GM18520 (cell line): Measurements from ENCODE around the gene GPAM.
"Not testable (repeated sequence)": the region's sequence is repeated elsewhere in the genome, so short reads cannot be mapped to it uniquely, and the experiment has no call there.

Source experiments
- ATAC-seq: cut with Tn5 transposase; IDR thresholded peaks from one replicate; pipeline ENCODE4 v1.9.1; 2021; ENCODE audit not compliant: unreplicated experiment

The GPAM gene, protein sequence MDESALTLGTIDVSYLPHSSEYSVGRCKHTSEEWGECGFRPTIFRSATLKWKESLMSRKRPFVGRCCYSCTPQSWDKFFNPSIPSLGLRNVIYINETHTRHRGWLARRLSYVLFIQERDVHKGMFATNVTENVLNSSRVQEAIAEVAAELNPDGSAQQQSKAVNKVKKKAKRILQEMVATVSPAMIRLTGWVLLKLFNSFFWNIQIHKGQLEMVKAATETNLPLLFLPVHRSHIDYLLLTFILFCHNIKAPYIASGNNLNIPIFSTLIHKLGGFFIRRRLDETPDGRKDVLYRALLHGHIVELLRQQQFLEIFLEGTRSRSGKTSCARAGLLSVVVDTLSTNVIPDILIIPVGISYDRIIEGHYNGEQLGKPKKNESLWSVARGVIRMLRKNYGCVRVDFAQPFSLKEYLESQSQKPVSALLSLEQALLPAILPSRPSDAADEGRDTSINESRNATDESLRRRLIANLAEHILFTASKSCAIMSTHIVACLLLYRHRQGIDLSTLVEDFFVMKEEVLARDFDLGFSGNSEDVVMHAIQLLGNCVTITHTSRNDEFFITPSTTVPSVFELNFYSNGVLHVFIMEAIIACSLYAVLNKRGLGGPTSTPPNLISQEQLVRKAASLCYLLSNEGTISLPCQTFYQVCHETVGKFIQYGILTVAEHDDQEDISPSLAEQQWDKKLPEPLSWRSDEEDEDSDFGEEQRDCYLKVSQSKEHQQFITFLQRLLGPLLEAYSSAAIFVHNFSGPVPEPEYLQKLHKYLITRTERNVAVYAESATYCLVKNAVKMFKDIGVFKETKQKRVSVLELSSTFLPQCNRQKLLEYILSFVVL

DNA sequence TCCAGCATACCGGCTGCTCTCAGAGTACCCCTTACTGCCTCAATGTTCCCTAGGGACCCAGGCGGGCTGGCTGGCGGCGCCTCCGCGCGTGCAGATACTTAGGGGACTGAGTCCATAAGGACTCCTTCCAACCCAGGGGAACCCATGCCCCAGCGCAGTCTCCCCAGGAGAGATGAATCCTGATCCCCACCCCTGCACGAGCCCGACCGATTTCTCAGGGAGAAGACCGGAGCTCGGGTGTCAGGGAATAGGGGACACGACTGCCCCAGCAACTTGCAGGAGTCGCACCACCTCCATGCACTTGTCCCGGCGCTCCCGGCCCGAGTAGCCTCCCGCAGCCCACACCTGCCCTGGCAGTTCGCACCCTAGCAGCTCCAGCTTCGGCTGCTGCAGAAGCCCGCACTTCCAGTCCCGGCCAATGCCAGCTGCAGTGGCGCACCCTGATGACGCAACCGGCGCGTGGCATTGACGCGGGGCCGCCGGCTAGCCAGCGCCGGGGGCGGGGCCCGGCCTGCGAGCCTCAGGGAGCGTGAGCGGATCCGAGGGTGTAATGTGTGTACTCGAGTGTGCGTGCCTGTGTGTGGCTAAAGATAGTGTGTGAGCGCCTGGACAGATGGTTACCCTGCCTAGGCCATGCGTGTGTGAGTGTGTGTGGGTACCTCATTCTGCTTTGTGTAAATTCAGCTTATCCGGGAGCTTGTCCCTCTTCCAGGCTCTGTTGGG is at the start of gene GPAM:
Gene GPAM, minus strand, starts transcription at position 437 of the 723 bp plus-strand sequence. CDS start 1,981 bp downstream, outside the sequence.
- ATAC-seq: peak; percentile 92

- no peak for ATAC-seq
Observed at GRCh38 chr10:112232670-112233069, 49.1 kb upstream of the GPAM start.

- no peak for ATAC-seq
Observed at GRCh38 chr10:112231602-112232400, 48.2 kb upstream of the GPAM start.

- ATAC-seq: no peak
Observed at GRCh38 chr10:112230325-112230988, 46.9 kb upstream of the GPAM start.

GRCh38 chr10:112229901-112230300 is 46.3 kb upstream of the GPAM start:
- no peak for ATAC-seq

DNA sequence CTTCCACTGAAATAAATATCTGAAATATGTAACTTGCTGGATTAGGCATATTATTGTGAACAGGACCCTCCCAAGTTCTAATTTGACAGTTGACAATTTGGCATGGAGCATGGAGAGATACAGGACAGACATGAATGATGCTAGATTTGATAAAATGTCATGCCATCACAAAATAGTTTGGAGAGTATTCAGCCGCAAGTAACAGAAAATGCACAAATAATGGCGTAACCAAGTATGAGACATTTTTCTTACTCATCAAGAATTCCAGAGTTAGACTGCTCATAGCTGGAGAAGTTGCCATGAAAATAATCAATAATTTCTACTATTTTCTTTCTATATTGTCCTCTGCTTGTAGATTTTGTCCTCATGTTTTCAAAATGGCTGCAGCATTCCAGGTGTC is 45.5 kb upstream of the GPAM start:
- no peak for ATAC-seq

DNA sequence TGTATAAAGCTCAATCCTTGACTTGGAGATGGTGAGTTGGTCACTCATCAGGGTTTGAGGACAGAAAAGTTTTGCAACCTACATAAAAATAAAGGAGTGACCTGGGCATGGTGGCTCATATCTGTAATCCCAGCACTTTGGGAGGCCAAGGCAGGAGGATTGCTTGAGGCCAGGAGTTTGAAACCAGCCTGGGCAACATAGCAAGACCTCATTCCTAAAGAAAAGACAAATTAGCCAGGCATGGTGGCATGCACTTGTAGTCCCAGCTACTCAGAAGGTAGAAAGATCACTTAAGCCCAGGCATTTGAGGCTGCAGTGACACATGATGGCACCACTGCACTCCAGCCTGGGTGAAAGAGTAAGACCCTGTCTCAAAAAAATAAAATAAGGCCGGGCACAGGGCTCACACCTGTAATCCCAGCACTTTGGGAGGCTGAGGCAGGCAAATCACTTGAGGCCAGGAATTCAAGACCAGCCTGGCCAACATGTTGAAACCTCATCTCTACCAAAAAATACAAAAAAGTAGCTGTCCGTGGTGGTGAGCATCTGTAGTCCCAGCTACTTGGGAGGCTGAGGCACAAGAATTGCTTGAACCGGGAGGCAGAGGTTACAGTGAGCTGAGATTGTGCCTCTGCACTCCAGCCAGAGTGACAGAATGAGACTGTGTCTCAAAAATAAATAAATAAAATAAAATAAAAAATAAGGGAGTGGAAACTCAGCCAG is 45.0 kb upstream of the GPAM start:
- not testable (repeated sequence) for ATAC-seq

GRCh38 chr10:112227331-112227987 is 43.9 kb upstream of the GPAM start:
- no peak for ATAC-seq

- no peak for ATAC-seq
Observed at GRCh38 chr10:112226439-112227248, 43.1 kb upstream of the GPAM start.

DNA sequence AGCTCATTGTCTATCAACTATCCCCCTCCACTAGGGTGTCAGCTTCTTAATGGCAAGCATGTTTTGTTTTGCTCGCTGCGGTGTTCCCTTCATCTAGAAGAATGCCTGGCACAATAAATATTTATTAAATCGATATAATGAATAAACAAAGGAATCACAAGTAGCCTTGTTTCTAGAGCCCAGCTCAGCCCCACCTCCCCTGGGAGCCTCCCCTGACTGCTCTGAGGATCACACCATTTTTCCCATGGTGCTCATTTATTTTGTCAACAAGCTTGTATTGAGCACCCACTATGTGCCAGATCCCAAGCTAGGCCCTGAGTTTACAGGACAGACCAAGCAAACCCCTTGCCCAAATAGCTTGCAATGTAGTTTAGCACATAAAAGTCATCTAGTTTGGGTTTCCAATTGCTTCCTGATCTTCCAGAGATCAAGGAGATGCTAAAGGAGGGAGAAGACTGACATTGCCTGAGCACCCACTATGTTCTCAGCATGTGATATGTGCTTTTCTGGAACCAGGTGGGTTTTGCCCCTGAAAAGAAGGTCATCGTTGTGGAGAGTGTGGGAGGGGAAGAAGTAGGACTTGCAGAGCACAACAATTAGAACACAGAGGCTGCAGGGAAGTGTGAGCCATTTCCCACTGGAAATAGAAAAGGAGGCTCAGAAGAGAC is 42.3 kb upstream of the GPAM start:
- ATAC-seq: no peak

GRCh38 chr10:112224933-112225529 is 41.5 kb upstream of the GPAM start:
- no peak for ATAC-seq

DNA sequence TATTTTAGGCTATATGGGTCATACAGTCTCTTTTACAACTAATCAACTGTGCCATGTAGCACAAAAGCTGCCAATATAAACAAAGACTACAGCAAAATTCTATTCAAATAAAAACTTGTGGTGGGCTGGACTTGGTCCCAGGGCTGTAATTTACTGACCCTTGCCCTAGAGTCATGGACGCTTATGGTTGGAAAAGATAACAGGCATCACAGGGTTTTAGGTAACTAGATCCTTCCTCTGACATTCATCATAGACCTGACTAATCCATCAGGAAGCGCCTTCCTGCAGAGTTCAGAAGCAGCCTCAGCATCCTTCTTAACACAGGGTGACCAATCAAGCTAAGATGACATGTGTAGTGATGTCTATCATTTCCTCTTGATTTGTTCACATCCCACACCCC is 40.2 kb upstream of the GPAM start:
- no peak for ATAC-seq

GRCh38 chr10:112222799-112223198 is 39.2 kb upstream of the GPAM start:
- ATAC-seq: no peak

DNA sequence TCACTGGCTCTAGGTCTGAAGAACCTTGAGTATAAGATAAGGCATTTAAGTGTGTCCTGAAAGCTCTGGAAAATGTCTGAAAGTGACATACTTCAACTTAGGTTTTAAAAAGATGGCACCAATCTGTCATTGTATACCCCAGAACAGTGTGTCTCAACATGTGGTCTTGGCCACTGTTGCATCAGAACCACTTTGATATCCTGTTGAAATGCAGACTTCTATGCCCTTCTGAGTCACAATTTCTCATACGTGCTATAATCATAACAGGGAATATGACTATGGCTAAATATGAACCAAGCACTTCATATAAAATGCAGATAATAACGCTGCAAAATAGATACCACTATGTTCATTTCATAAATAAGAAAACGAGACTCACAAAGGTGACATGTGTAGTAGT is 38.0 kb upstream of the GPAM start:
- no peak for ATAC-seq

- ATAC-seq: no peak
Observed at GRCh38 chr10:112218960-112219359, 35.4 kb upstream of the GPAM start.

DNA sequence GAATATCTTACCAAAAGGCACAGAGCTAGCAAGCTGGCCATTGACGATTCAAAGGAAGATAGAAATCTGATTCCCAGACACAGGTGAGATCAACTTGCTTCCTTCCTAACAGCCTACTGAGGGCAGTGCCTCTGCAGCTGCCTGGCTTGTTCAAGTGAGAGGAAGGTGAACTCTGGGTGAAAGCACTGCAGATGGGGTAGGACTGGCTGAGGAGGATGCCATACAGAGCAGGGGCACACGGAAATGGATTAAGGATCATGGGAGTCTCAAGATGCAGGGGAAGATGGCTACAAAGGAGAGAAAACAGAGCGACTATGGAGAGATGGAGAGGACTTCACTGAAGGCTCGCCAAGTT is 34.4 kb upstream of the GPAM start:
- no peak for ATAC-seq

DNA sequence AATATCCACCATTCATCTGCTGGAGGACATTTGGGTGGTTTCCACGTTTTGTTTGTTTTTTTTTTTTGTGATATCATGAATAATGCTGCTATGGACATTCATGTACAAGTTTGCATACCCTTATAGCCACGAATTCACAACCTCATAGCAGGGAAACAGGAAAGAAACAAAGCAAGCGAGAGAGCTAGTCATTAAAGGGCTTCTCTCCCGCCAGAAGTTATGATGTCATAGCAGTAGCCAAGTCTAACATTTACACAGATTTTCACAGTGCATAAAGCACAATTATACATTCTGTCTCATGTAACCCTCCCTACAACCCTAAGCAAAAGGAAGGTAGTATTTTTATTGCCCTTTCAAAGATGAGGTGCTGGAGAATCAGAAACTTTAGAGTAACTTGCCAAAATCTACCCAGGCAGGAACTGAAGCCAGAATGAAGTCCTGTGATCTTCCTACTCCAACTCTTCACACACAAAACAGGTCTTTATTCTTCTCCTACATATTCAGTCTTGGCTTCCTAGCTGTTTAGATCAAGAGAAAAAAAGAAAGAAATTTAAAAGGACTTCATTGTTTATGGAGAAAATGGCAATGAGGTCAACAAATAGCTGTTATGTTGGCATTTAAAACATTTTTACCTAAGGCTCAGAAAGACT is 33.9 kb upstream of the GPAM start:
- no peak for ATAC-seq
